HG03039 (cell line): ENCODE data around the gene C11orf98.
A peak's percentile ranks its signal among the peaks of the same experiment; 100 is the strongest.
"Not testable (repeated sequence)": the region's sequence is repeated elsewhere in the genome, so short reads cannot be mapped to it uniquely, and the experiment has no call there.

Experiments used
- ATAC-seq: cut with Tn5 transposase; IDR thresholded peaks from one replicate; pipeline ENCODE4 v1.9.1; 2021; ENCODE audit warnings: mild to moderate bottlenecking, moderate library complexity; ENCODE audit not compliant: unreplicated experiment

The C11orf98 gene

GRCh38 chr11:62665075-62665598, at the start of gene C11orf98, which contains the start of gene CSKMT:
Gene C11orf98 (minus strand): TSS chr11:62665210. CDS start chr11:62665169, 41 bp downstream.
Gene CSKMT (plus strand): TSS chr11:62665312. CDS start chr11:62665880, 568 bp downstream.
- peak; percentile 71 for ATAC-seq

GRCh38 chr11:62713343-62713742, 48.3 kb upstream of the C11orf98 start:
- ATAC-seq: no peak

GRCh38 chr11:62712861-62713260, 47.9 kb upstream of the C11orf98 start:
- ATAC-seq: no peak

GRCh38 chr11:62712276-62712812, 47.3 kb upstream of the C11orf98 start:
- no peak for ATAC-seq

GRCh38 chr11:62710001-62710345, 45.0 kb upstream of the C11orf98 start:
- ATAC-seq: no peak

- ATAC-seq: peak; percentile 44
Observed at GRCh38 chr11:62709247-62710000, 44.4 kb upstream of the C11orf98 start.

GRCh38 chr11:62708793-62709192, 43.8 kb upstream of the C11orf98 start:
- ATAC-seq: no peak

GRCh38 chr11:62708392-62708791, 43.4 kb upstream of the C11orf98 start:
- no peak for ATAC-seq

GRCh38 chr11:62707277-62707861, 42.4 kb upstream of the C11orf98 start, which contains the start of the genes BSCL2 and GNG3:
Gene BSCL2 (minus strand): TSS chr11:62707424. CDS start chr11:62707195, 229 bp downstream.
Gene GNG3 (plus strand): TSS chr11:62707676. CDS start chr11:62708296, 620 bp downstream.
- no peak for ATAC-seq

GRCh38 chr11:62706850-62707247, 41.8 kb upstream of the C11orf98 start:
- ATAC-seq: no peak

GRCh38 chr11:62705880-62706849, 41.2 kb upstream of the C11orf98 start:
- peak; percentile 53 for ATAC-seq

- no peak for ATAC-seq
Observed at GRCh38 chr11:62705413-62705812, 40.4 kb upstream of the C11orf98 start.

GRCh38 chr11:62703921-62704320, 38.9 kb upstream of the C11orf98 start:
- ATAC-seq: not testable (repeated sequence)

- ATAC-seq: no peak
Observed at GRCh38 chr11:62702246-62702645, 37.2 kb upstream of the C11orf98 start.

GRCh38 chr11:62694455-62695167, 29.6 kb upstream of the C11orf98 start:
- ATAC-seq: no peak

GRCh38 chr11:62693624-62694023, 28.6 kb upstream of the C11orf98 start:
- not testable (repeated sequence) for ATAC-seq

GRCh38 chr11:62689421-62690183, 24.6 kb upstream of the C11orf98 start, which contains the start of gene LRRN4CL:
Gene LRRN4CL (minus strand): TSS chr11:62689530. CDS start chr11:62688508, 1,022 bp downstream.
- no peak for ATAC-seq

- no peak for ATAC-seq
Observed at GRCh38 chr11:62688491-62688890, 23.5 kb upstream of the C11orf98 start.
